GF-D8 (cell line): Measurements from ENCODE around the gene FIGN.

Experiments used
- DNase-seq: peaks from one replicate; lab custom pipeline; 2025; lab: John Stamatoyannopoulos, UW

The FIGN gene

DNA sequence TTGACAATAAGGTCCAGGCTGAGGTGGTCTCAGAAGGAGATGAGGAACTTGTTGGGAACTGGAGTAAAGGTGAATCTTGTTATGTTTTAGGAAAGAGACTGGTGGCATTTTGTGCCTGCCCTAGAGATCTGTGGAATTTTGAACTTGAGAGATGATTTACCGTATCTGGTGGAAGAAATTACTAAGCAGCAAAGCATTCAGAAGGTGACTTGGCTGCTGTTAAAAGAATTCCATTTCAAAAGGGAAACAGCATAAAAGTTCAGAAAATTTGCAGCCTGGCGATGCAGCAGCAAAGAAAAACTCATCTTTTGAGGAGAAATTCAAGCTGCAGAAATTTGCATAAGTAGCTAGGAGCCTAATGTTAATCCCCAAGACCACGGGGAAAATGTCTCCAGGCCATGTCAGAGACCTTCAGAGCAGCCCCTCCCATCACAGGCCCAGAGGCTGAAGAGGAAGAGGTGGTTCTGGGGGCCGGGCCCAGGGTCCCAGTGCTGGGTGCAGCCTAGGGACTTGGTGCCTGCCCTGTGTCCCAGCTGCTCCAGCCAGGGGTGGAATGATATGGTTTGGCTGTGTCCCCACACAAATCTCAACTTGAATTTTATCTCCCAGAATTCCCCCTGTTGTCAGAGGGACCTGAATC is 73.5 kb downstream of the FIGN start:
- no peak for DNase-seq

DNA sequence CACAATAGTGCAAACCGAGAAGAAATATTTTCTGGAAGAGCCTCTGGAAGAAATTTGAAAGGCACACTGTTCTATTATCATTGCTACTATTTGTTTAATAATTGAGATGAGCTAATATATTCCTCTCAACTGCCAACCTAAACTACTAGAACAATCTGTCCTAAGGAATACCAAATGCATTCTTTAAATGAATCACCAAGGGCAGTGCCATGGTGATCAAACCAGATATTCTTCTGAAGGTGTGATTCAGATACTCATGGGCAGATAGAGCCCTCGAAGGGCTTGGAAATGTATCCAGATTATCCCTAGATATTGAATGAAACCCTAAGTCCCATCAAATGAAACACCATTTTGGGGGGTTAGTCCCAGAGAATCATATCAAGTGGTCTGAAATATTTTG is 76.6 kb downstream of the FIGN start:
- no peak for DNase-seq

DNA sequence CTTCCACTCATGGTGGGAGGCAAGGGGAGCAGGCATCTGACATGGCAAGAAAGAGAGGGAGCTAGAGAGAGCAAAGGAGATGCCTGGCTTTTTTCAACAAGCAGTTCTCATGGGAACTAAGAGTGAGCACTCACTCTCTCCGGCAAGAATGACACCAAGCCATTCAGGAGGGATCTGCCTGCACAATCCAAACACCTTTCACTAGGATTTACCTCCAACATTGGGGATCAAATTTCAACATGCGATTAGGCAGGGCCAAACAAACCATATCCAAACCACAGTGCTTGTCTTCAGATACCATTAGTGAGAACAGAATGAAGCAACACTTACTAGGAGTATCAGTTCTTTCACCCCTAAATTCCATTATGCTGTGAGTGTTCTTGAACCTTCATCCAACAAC is 77.3 kb downstream of the FIGN start:
- DNase-seq = no peak

DNA sequence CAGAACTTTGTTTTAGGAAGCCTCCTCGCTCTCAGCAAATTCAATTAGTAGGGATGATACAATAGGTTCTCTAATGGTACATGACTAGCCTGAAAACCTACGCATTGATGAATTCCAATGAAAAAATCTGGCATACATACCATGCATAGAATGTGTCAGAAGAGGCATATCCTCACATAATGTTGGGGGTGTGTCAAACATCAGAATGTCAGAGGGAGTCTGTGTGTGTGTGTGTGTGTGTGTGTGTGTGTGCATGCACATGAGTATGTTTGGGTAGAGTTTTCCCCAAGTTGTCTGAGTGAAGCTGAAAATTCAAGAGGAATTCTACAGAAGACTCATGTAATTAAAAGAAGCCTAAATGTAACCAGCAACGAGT is 78.5 kb downstream of the FIGN start:
- DNase-seq = no peak

DNA sequence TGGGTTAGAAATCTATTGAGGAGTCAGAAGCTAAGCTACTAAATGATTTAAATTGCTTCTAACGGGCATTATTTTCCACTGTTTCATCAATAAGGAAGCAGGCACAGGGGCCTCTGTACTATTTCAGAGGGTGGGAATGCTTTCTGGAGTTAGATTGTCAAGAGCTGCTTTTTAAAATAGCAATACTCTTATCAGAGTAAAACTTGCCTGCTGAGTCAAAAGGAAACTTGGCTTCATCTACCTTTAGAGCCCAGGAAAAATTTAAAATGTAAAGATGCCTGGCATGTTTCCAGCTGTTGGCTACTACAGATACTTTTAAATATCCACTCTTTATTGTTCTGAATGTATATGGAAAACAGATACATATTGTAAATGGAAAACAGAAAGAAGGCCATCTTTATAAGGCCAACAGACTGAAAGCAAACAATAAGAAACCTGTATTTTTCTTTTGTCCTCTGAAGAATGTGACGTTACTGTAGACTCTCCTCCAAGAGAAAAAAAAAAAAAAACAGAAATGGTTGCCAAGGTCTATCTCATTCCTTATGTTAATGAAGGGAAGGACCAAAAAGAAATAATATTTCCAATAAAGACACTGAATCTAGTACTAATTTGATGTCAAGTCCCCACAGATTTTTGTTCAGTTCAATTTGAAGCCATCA is 79.1 kb downstream of the FIGN start:
- DNase-seq = no peak

DNA sequence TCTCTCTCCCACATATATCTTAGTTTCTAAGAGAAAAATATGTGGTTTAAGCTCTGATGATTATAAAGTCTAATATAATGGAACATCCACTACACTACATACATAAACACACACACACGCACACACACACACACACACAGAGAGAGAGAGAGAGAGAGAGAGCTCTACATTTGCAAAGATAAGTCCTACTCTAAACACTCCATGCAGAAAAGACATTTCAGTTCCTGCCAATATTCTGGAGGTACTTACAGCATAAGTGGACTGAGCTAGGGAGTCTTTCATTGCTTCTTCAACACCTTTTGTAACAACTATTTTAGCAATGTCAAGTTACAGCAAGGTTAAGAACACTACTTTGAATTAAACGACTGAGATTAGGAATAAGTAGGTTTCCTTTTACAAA is 80.1 kb downstream of the FIGN start:
- DNase-seq = no peak

DNA sequence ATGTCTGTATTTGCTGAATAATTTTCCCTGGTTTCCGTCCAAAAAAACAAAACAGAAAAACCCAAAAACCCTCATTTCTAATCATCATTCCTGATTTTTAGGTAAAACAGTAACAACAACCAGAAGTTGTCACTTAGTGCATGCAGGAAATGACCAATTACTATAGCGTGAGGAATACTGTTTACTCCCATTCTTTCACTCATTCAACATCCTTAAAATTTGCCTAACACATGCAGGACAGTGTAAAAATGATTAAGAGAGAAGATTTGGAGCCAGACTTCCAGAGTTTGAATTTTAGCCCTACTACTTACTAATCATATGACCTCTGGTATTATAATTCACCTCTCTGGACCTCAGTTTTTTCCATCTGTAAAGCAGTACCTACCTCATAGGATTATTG is 83.1 kb downstream of the FIGN start:
- DNase-seq = no peak

DNA sequence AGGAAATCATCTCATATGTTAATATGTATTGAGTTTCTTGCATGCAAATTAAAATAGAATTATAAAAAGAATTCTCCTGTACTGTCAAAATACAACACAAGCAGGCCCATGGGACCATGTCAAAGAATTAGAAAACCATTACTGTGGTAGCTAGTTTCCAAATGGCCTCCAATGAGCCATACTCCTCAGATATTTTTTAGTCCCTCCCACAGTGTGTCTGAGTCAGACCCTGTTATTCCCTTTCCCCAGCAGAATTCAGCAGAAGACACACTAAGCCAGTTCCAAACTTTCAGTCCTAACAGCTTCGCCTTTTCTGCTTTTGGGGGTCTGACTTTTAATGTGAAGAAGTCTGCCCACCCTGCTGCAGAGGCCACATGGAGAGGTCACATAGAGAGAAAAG is 86.7 kb downstream of the FIGN start:
- DNase-seq = no peak

DNA sequence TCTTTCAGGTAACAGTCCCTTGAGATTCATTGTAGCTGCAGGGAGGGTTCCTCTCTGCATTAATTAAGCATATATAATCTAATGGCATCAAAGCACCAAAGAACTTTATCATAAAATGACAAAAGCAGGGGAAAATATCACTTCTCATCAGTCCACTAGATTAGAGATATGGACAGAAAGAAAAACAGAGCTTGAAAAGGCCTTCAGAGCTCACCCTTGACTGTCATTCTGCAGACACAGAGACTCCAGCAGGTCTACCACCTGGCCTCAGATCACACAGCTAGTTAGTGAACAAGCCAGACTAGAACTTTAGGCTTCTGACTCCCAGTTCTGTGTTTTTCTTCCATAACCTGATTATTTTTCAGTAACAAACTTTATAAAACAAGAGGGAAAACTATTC is 88.5 kb downstream of the FIGN start:
- DNase-seq = no peak

DNA sequence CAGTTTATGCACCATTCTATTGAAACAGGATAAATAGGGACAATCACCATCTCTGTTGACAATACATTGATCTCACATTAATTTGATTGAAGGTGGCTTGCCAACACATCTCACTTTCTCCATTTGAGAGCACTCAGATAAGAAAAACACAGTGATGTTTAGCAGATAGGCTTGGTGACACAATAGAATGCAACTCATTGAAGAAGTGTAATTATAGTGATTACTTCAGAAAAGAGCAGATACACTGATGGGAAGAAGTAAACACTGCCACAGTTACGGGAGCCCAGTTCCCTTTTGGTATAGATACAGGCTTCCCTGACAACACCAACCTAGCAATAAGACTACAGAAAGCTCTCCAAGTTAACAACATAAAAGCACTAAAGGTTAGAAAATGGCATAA is 89.1 kb downstream of the FIGN start:
- no peak for DNase-seq

DNA sequence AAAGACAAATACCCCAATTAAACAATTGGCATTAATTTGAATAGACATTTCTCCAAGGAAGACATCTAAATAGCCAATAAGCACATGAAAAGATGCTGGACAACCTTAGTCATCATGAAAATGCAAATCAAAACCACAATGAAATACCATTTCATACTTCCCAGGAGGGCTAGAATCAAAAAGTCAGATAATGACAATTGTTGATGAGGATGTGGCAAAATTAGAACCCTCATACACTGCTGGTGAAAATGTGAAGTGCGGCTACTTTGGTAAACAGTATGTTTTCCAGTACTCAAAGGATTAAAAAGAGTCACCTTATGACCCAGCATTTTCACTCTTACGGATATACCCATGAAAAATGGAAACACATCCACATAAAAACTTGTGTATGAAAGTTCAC is 91.6 kb downstream of the FIGN start:
- DNase-seq = no peak

DNA sequence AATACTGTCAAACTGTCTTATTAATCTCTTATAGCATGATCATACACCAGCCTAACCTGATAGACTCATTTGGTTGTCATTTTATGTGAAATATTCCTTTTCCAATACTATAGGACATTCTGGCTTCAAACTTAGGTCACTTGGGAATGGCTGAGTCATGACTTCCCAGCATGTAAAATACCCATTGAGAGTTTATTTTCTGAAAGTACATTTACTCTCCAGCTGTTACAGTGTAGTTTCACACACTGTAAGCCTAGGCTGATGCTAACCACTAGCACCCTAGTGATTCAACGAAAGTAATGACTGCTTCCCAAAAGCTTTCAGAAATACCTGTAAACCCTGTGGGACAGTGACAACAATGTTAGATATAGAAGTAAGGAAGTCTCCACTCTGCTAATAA is 93.8 kb downstream of the FIGN start:
- no peak for DNase-seq

DNA sequence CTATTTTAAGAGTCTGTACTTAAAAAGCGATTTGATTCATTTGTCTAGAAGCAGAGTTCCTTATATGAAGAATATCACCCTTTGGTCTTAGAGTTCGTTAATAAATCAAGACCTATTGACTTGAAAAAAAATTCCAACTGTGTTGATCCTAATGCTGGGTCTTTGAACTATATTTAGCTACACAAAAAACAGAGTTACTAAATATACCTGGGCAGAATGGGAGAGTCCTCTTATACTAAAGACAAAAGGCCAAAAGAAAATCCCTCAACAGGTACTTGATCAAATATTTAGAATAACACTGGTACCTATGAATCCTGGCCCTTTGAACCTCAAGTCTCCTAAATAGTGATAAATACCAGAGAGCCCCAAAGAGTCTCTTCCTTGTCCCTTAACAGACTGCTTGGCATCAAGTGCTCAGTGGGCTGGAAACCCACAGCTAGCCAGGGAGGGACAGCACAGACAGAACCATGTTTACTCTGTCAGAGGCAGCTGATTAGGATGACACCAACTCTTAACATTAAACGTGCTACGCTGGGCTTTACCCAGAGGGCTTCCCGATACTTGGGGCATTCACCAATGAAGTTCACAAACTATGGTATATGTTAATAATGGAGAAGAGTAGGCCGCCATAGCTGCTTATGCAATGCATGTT is 95.1 kb downstream of the FIGN start:
- DNase-seq = no peak

DNA sequence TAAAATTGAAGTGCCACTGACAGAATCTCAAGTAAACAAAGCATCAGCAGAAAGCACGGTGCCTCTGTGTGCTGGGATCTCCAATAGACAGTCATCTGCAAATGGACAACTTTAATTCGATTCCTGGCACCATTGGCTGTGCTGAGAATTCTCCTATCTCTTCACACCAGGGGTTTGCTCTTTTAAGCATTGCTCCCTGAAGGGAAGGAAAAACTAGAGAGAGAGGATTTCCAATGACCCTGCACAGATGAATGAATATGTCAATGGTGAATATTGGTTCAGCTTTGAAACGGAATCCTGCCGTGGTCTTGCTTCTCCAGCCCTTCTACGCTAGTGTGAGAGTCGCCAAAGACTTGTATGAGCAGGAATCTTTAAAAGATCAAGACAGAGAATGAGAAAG is 97.9 kb downstream of the FIGN start:
- no peak for DNase-seq

DNA sequence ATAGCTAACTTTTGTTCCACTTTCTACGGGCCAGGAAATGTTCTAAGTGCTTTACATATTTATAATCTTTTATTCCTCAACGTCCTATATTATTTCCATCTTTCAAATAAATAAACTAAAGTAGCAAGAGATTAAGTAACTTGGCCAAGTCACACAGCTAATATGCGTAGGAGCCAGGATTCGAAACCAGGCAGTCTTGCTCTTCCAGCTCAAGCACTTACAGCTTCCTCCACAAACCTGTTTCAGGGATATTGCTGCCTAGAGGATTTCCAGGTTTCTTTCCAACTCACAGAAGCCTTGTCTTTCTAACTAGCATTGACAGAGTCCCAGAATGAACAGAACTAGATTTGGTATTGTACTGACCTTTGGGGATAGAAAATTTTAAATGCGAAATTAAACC is 102.5 kb downstream of the FIGN start:
- no peak for DNase-seq

DNA sequence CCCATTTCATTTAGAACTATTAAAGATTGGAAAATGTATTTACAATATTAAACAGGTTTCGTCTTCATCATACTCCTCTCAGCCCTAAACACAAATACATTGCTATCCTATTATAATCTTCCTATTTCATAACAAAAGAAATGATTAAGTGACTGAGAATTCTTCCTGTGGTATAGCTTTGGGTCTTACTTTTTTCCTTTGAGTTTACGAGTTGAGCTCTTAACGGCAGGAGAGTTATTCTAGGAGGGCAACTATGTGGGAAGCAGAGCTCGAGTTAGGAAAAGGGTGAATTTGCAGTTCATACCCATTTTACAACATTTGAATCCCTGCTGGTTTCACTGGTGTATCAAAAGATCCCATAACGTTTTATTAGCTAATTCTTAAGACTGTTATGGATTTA is 105.0 kb downstream of the FIGN start:
- DNase-seq = no peak

DNA sequence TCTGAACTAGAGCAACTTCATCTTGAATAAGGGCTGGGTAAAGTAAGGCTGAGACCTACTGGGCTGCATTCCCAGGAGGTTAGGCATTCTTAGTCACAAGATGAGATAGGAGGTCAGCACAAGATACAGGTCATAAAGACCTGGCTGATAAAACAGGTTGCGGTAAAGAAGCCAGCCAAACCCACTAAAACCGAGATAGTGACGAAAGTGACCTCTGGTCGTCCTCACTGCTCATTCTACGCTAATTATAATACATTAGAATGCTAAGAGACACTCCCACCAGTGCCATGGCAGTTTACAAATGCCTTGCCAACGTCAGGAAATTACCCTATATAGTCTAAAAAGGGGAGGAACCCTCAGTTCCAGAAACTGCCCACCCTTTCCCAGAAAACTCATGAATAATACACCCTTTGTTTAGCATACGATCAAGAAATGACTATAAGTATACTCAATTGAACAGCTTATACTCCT is 109.1 kb downstream of the FIGN start:
- no peak for DNase-seq

DNA sequence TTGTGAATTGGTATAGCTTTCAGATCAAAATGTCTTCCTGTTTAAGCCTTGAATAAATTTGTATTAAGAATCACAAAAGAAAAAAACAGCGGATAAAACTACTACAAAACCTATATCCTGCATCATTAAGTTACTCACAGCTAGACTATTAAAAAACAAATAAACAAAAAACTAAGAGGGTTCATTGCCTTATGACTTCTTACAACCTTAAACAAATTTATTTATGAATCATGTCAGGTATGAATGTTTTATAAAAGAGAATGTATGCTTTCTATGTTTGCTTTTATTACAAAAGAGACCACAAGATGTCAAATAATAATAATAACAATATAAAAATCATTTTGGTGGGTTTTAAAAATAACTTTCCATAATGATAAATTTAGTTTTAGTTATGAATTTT is 109.6 kb downstream of the FIGN start:
- no peak for DNase-seq

DNA sequence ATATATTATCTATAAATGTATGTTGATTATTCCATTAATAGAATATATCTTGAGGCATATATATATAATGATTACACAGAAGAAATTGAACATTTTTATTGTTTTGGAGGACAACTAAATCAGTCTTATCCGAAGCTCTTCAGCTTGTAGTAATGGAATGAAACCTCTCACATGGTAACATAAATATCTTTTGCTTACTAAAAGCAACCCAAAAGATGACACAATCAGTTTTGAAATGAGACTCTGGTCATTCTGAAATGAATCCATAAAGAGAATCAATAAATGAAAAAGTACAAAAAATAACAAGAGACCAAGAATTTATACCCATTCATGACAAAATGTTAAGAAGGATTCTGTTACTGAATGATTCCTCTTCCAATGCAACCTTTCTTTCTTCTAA is 110.2 kb downstream of the FIGN start:
- no peak for DNase-seq

DNA sequence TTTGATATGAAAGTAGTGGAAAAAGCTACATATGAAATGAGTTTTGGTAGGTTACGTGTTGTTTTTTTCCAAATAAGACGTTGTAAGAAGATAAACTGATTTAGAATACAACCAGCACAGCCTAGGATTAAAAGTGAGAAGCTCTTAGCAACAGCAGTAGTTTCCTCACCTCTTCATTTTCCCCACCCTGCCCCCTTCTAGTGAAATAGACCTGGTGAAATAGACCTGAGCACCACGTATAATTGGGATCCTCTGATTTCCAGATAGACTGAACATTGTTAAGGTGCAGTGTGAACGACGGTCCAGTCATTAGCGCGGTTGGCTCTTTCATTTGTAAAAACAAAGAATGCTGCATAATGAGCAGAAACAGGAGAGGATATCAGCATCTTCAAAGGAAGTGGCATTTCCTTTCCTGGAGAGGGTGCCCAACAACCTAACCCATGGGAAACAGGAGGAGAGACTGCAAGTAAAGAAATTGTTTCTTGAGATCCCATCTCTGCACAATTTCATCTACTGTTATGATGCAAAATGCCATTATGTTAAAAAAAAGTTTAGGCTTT is 114.3 kb downstream of the FIGN start:
- DNase-seq = no peak

DNA sequence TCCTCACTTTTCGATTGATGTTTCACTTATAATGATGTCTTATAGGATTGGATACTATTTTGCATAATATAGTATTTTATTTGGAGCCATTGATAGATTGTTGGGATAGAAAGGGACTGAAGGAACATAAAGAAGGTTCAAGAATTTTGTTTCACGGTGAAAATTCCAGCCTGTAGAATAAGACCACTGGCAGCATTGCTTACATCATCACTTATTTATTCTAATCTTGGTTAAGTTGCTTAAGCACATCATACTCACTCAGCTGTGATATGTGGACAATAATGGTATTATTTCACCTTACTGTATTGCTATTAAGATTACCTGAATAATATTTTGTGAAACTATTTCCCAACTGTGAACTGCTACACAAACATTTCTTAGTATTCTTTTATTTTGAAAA is 118.3 kb downstream of the FIGN start:
- DNase-seq = no peak

DNA sequence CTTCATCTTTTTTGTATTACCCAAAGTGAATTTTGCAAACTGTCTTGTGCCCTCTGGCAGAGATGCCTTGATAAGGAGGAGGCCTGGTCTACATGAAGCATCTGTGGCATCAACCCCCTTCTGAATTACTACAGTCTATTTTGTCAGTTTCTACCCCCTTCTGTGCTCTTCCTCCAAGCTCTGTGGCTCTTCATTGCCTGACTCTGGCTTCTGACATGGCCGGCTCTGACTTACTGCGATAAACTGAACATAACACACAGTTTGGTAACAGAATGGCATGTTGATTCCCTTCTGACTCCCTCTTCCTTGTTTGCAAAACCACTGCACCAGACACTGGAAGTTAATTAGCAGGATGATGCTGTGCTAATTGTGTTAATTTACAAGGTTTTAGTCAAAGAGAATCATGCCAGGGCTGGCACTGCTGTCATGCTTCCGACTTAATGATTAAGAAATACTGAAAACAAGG is 122.5 kb downstream of the FIGN start:
- no peak for DNase-seq

DNA sequence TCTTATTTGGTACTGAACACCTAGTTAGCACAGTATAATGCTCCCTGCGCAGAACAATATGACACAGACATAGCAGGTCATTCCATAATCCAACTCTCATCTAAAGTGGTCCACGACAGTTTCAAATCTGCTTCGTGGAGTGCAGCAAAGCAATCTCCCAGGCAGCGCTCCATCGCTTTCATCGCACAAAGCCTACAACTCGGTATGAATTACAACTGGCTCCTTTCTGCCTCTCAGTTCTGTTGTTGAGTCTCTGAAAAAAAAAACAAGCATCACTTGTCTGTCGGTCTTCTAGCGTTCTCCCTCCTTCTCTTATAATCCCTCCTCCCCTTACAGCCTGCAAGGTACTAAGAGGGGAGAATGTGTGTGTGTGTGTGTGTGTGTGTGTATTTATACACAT is 123.5 kb downstream of the FIGN start:
- DNase-seq = no peak
